SK-N-SH treated with all-trans-retinoic acid at 6 μM for 48 hours (cell line): ENCODE data around the gene DNAL1.

Source experiments
- ATAC-seq: fragments of 200-7000 bp; cut with Tn5 transposase; 3 replicates; pipeline ENCODE4 v1.9.1; 2020; ENCODE audit warnings: mild to moderate bottlenecking, moderate library complexity
- BACH2 ChIP-seq: fragments of 250-450 bp; sonication (Bioruptor Pico); IDR thresholded peaks from 2 replicates; pipeline ENCODE4 v1.9.0; 2021; ENCODE audit warnings: mild to moderate bottlenecking, borderline replicate concordance
- CSDC2 ChIP-seq: fragments of 250-450 bp; sonication (Bioruptor Pico); IDR thresholded peaks from 2 replicates; pipeline ENCODE4 v1.5.0; 2020; ENCODE audit warnings: mild to moderate bottlenecking, moderate library complexity
- ISL1 ChIP-seq: fragments of 250-450 bp; sonication (Bioruptor Pico); IDR thresholded peaks from 2 replicates; pipeline ENCODE4 v2.1.2; 2022; ENCODE audit warnings: mild to moderate bottlenecking, moderate library complexity
- OSR1 ChIP-seq: fragments of 250-450 bp; sonication (Bioruptor Pico); IDR thresholded peaks from 2 replicates; pipeline ENCODE4 v1.8.0; 2022; ENCODE audit warnings: moderate library complexity, mild to moderate bottlenecking, inconsistent platforms
- PPARA ChIP-seq: fragments of 250-450 bp; sonication (Bioruptor Pico); IDR thresholded peaks from 2 replicates; pipeline ENCODE4 v1.5.0; 2020; ENCODE audit warnings: mild to moderate bottlenecking, borderline replicate concordance
- RARB ChIP-seq: fragments of 250-450 bp; sonication (Bioruptor Pico); IDR thresholded peaks from 2 replicates; pipeline ENCODE4 v1.8.0; 2021; ENCODE audit warnings: mild to moderate bottlenecking, moderate library complexity
- TCF4 ChIP-seq: fragments of 250-450 bp; sonication (Bioruptor Pico); IDR thresholded peaks from 2 replicates; pipeline ENCODE4 v1.8.0; 2021; ENCODE audit warnings: mild to moderate bottlenecking, moderate library complexity, borderline replicate concordance
- TOX ChIP-seq: fragments of 250-450 bp; sonication (Bioruptor Pico); IDR thresholded peaks from 2 replicates; pipeline ENCODE4 v1.8.0; 2021; ENCODE audit warnings: mild to moderate bottlenecking, moderate library complexity, borderline replicate concordance
- ZC3H10 ChIP-seq: fragments of 250-450 bp; sonication (Bioruptor Pico); IDR thresholded peaks from 2 replicates; pipeline ENCODE4 v1.5.1; 2021; ENCODE audit warnings: mild to moderate bottlenecking, moderate library complexity
- ZFP3 ChIP-seq: fragments of 250-450 bp; sonication (Bioruptor Pico); IDR thresholded peaks from 2 replicates; pipeline ENCODE4 v1.5.0; 2020; ENCODE audit warnings: mild to moderate bottlenecking, moderate library complexity
- ZFP30 ChIP-seq: fragments of 450-650 bp; formaldehyde crosslinking; IDR thresholded peaks from 2 replicates; pipeline ENCODE4 v1.5.0; 2022; ENCODE audit warnings: mild to moderate bottlenecking, moderate library complexity
- ZNF565 ChIP-seq: fragments of 450-650 bp; formaldehyde crosslinking; conservative IDR thresholded peaks from 2 replicates; pipeline ENCODE4 v1.5.0; 2020; ENCODE audit warnings: low read depth, mild to moderate bottlenecking, moderate library complexity
- ZNF70 ChIP-seq: fragments of 450-650 bp; formaldehyde crosslinking; IDR thresholded peaks from 2 replicates; pipeline ENCODE4 v1.5.0; 2020; ENCODE audit warnings: mild to moderate bottlenecking, moderate library complexity
- ZNF8 ChIP-seq: fragments of 450-650 bp; formaldehyde crosslinking; IDR thresholded peaks from 2 replicates; pipeline ENCODE4 v1.5.0; 2020; ENCODE audit warnings: mild to moderate bottlenecking, moderate library complexity
- TF ChIP-seq, protein P1 (sequence below): fragments of 250-450 bp; sonication (Bioruptor Pico); IDR thresholded peaks from 2 replicates; pipeline ENCODE4 v1.5.1; 2021; ENCODE audit warnings: mild to moderate bottlenecking, moderate library complexity
- TF ChIP-seq, protein P2 (sequence below): fragments of 250-450 bp; sonication (Bioruptor Pico); IDR thresholded peaks from 2 replicates; pipeline ENCODE4 v1.8.0; 2021; ENCODE audit warnings: low read depth, mild to moderate bottlenecking, moderate library complexity, borderline replicate concordance
- TF ChIP-seq, protein P3 (sequence below): fragments of 250-450 bp; sonication (Bioruptor Pico); IDR thresholded peaks from 2 replicates; pipeline ENCODE4 v1.5.0; 2020; ENCODE audit warnings: mild to moderate bottlenecking, moderate library complexity
- TF ChIP-seq, protein P4 (sequence below): fragments of 250-450 bp; sonication (Bioruptor Pico); IDR thresholded peaks from 2 replicates; pipeline ENCODE4 v1.8.0; 2020; ENCODE audit warnings: mild to moderate bottlenecking, moderate library complexity, borderline replicate concordance

The DNAL1 gene

DNA sequence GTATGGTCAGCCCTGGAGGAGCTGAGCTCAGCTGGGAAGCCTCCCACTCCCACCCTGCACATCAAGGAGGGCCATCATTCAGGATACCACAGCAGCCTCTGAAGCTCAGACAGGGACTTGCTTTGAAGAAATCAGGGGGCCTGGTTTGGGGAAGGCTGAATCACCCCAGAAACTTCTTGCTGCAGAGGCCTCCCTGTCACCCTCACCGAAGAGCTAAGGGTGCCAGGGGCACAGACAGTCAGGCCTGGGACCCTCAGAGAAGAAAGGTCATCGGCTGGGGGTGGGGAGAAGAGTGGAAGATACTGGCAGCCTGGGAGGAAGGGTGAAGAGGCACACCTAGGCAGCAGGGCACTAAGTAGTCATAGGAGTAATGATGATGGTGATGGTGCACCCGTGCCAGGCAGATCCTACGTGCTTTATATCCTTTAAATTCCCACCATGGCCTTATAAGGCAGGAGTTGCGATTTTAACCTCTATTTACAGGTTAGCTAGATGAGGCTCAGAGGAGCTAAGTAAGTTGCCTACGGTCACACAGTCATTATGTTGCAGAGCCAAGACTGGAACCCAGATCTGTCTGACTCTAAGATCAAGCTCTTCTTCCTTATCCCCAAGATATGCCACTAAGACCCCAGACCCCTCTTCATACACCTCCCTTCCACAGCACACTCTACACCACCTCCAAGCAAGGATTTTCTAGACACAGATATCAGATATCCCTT lies 97.9 kb downstream of the DNAL1 start:
- no peak for ATAC-seq
- TF ChIP-seq ZNF565 (CRISPR knock-in tag) (no peak), OSR1 (no peak), TOX (CRISPR knock-in tag) (no peak), ZC3H10 (CRISPR knock-in tag) (no peak), BACH2 (CRISPR knock-in tag) (no peak)
- TF ChIP-seq, protein P1, sequence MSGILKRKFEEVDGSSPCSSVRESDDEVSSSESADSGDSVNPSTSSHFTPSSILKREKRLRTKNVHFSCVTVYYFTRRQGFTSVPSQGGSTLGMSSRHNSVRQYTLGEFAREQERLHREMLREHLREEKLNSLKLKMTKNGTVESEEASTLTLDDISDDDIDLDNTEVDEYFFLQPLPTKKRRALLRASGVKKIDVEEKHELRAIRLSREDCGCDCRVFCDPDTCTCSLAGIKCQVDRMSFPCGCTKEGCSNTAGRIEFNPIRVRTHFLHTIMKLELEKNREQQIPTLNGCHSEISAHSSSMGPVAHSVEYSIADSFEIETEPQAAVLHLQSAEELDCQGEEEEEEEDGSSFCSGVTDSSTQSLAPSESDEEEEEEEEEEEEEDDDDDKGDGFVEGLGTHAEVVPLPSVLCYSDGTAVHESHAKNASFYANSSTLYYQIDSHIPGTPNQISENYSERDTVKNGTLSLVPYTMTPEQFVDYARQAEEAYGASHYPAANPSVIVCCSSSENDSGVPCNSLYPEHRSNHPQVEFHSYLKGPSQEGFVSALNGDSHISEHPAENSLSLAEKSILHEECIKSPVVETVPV (CRISPR knock-in tag): no peak

DNA sequence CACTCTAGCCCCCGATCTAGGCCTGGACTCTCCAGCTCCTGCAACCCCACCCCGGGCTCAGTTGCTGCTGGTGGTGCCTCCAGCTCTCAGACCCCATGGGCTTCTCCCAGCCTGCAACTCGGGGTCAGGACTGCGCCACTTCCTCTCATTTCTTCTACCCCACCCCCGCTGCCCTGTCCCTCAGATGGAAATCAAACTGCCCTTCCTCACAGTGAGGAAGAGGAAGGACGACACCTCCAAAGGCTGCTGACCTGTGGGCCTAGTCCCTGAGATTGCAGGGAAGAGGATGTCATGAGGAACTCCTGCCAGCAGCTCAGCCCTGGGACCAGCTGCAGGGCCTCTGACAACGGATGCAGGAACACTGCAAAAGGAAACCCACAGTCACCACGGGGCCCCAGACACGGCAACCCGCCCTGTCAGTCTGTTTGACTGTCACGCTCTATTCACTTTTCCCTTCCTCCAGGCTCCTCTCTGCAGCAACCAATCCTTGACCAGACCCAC lies 98.7 kb downstream of the DNAL1 start:
- no peak for ATAC-seq
- TF ChIP-seq ISL1 (CRISPR knock-in tag): no peak
- TF ChIP-seq, protein P1 (CRISPR knock-in tag): no peak
- no peak for TF ChIP-seq ZFP3 (CRISPR knock-in tag)
- TF ChIP-seq TCF4 (CRISPR knock-in tag): no peak

DNA sequence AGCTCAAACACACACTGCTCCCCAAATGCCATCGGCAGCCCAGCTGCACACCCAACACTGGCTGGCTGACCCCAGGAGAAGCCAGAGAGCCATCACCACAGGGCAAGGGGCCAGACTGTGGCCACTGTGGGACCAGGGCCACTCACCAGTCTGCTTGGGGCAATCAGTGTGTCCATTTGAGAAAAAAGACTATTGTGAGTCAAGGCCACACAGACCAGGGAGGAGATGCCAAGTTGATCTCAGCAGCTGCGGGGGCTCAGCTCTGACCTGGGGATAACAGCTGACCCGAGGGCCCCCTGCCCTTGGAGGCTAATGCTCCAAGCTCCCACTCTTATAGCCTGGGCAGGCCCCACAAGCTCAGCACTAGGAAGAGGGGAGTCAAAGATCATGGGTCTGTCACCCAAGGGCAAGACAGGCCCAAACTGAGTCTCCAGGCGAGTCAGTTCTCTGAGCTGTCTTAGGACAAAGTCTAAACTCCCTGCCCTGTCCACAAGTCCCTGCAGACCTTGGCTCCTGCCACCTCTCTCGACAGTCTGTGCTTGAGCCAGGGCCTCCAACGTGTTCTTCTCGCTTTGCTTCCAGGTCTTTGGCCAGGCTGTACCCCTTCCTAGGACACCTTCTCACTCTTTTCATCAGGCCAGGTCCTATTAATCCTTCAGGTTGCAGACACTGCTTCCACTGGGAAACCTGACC lies 99.5 kb downstream of the DNAL1 start:
- no peak for ATAC-seq
- TF ChIP-seq ZNF565 (CRISPR knock-in tag): no peak
- no peak for TF ChIP-seq ZNF70 (CRISPR knock-in tag)
- no peak for TF ChIP-seq TCF4 (CRISPR knock-in tag)
- TF ChIP-seq ZFP30 (CRISPR knock-in tag): no peak
- TF ChIP-seq, protein P2, sequence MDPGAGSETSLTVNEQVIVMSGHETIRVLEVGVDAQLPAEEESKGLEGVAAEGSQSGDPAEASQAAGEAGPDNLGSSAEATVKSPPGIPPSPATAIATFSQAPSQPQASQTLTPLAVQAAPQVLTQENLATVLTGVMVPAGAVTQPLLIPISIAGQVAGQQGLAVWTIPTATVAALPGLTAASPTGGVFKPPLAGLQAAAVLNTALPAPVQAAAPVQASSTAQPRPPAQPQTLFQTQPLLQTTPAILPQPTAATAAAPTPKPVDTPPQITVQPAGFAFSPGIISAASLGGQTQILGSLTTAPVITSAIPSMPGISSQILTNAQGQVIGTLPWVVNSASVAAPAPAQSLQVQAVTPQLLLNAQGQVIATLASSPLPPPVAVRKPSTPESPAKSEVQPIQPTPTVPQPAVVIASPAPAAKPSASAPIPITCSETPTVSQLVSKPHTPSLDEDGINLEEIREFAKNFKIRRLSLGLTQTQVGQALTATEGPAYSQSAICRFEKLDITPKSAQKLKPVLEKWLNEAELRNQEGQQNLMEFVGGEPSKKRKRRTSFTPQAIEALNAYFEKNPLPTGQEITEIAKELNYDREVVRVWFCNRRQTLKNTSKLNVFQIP (CRISPR knock-in tag): no peak
- no peak for TF ChIP-seq PPARA (CRISPR knock-in tag)
- TF ChIP-seq BACH2 (CRISPR knock-in tag): no peak
- TF ChIP-seq ZFP3 (CRISPR knock-in tag): no peak
- TF ChIP-seq RARB: no peak
- TF ChIP-seq, protein P3, sequence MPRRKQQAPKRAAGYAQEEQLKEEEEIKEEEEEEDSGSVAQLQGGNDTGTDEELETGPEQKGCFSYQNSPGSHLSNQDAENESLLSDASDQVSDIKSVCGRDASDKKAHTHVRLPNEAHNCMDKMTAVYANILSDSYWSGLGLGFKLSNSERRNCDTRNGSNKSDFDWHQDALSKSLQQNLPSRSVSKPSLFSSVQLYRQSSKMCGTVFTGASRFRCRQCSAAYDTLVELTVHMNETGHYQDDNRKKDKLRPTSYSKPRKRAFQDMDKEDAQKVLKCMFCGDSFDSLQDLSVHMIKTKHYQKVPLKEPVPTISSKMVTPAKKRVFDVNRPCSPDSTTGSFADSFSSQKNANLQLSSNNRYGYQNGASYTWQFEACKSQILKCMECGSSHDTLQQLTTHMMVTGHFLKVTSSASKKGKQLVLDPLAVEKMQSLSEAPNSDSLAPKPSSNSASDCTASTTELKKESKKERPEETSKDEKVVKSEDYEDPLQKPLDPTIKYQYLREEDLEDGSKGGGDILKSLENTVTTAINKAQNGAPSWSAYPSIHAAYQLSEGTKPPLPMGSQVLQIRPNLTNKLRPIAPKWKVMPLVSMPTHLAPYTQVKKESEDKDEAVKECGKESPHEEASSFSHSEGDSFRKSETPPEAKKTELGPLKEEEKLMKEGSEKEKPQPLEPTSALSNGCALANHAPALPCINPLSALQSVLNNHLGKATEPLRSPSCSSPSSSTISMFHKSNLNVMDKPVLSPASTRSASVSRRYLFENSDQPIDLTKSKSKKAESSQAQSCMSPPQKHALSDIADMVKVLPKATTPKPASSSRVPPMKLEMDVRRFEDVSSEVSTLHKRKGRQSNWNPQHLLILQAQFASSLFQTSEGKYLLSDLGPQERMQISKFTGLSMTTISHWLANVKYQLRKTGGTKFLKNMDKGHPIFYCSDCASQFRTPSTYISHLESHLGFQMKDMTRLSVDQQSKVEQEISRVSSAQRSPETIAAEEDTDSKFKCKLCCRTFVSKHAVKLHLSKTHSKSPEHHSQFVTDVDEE (CRISPR knock-in tag): no peak
- TF ChIP-seq TOX (CRISPR knock-in tag): no peak
- TF ChIP-seq, protein P1 (CRISPR knock-in tag): no peak
- TF ChIP-seq, protein P4, sequence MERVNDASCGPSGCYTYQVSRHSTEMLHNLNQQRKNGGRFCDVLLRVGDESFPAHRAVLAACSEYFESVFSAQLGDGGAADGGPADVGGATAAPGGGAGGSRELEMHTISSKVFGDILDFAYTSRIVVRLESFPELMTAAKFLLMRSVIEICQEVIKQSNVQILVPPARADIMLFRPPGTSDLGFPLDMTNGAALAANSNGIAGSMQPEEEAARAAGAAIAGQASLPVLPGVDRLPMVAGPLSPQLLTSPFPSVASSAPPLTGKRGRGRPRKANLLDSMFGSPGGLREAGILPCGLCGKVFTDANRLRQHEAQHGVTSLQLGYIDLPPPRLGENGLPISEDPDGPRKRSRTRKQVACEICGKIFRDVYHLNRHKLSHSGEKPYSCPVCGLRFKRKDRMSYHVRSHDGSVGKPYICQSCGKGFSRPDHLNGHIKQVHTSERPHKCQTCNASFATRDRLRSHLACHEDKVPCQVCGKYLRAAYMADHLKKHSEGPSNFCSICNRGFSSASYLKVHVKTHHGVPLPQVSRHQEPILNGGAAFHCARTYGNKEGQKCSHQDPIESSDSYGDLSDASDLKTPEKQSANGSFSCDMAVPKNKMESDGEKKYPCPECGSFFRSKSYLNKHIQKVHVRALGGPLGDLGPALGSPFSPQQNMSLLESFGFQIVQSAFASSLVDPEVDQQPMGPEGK: no peak
- TF ChIP-seq CSDC2 (CRISPR knock-in tag): no peak
- TF ChIP-seq ZNF8 (CRISPR knock-in tag): no peak
- TF ChIP-seq OSR1: no peak
